NCI-H146 treated with DMSO at 0.1 percent for 48 hours (cell line): ENCODE results near the gene COL26A1.
"Not testable (repeated sequence)": the region's sequence is repeated elsewhere in the genome, so short reads cannot be mapped to it uniquely, and the experiment has no call there.

Experiments
- DNase-seq: peaks from one replicate; lab custom pipeline; 2025; ENCODE audit not compliant: unreplicated experiment; lab: John Stamatoyannopoulos, UW

The COL26A1 gene

GRCh38 chr7:101436857-101437576 lies 74.3 kb downstream of the COL26A1 start:
- DNase-seq = no peak

- DNase-seq = no peak
These were observed 79.2 kb downstream of the COL26A1 start for GRCh38 chr7:101441890-101442289.

GRCh38 chr7:101442426-101443070 lies 79.9 kb downstream of the COL26A1 start:
- no peak for DNase-seq

- no peak for DNase-seq
These were observed 87.4 kb downstream of the COL26A1 start for GRCh38 chr7:101450064-101450463.

GRCh38 chr7:101453617-101454016 lies 90.9 kb downstream of the COL26A1 start:
- no peak for DNase-seq

- DNase-seq = no peak
These were observed 94.5 kb downstream of the COL26A1 start for GRCh38 chr7:101457001-101457750.

- no peak for DNase-seq
These were observed 102.5 kb downstream of the COL26A1 start for GRCh38 chr7:101465131-101465530.

GRCh38 chr7:101465576-101466196 lies 103.0 kb downstream of the COL26A1 start:
- no peak for DNase-seq

GRCh38 chr7:101466871-101467270 lies 104.2 kb downstream of the COL26A1 start:
- DNase-seq = no peak

- DNase-seq = no peak
These were observed 106.0 kb downstream of the COL26A1 start for GRCh38 chr7:101468546-101469275.

GRCh38 chr7:101470668-101471487 lies 108.2 kb downstream of the COL26A1 start:
- no peak for DNase-seq

- no peak for DNase-seq
These were observed 111.5 kb downstream of the COL26A1 start for GRCh38 chr7:101474178-101474577.

GRCh38 chr7:101475691-101476090 lies 113.0 kb downstream of the COL26A1 start:
- DNase-seq = not testable (repeated sequence)

- no peak for DNase-seq
These were observed 116.5 kb downstream of the COL26A1 start for GRCh38 chr7:101479217-101479616.

- DNase-seq = not testable (repeated sequence)
These were observed 123.4 kb downstream of the COL26A1 start for GRCh38 chr7:101486056-101486432.

- DNase-seq = no peak
These were observed 123.9 kb downstream of the COL26A1 start for GRCh38 chr7:101486433-101487104.

GRCh38 chr7:101487105-101487458 lies 124.4 kb downstream of the COL26A1 start:
- DNase-seq = no peak

- no peak for DNase-seq
These were observed 125.1 kb downstream of the COL26A1 start for GRCh38 chr7:101487753-101488152.

- no peak for DNase-seq
These were observed 126.3 kb downstream of the COL26A1 start for GRCh38 chr7:101488826-101489572.
